GM23338 (cell line): Measurements from ENCODE around the gene ATP7A.

Experiments
- CTCF ChIP-seq, 2 experiments: fragments of 200-600 bp in 1 of 2; sonication (generic) in 1 of 2; conservative IDR thresholded peaks; 2 replicates each; pipeline versions ENCODE4 v1.5.1 to v1.6.1; 2016 to 2017; ENCODE audit warnings: antibody characterized with exemption in 2 of 2, low read depth in 2 of 2, mild to moderate bottlenecking in 2 of 2, moderate library complexity in 1 of 2
- POLR2AphosphoS5 ChIP-seq: IDR thresholded peaks from 2 replicates; pipeline ENCODE4 v1.6.1; 2016; ENCODE audit warnings: antibody characterized with exemption, low read depth

GRCh38 chrX:77917294-77917933 is 6.9 kb downstream of the ATP7A start:
- TF ChIP-seq CTCF (conservative IDR thresholded peaks at IDR 0.05; ENCODE audit: low read depth in 2 of 2), result no peak
- no peak for TF ChIP-seq POLR2AphosphoS5
